ENCODE data around the gene GBA2.

Gene GBA2

DNA sequence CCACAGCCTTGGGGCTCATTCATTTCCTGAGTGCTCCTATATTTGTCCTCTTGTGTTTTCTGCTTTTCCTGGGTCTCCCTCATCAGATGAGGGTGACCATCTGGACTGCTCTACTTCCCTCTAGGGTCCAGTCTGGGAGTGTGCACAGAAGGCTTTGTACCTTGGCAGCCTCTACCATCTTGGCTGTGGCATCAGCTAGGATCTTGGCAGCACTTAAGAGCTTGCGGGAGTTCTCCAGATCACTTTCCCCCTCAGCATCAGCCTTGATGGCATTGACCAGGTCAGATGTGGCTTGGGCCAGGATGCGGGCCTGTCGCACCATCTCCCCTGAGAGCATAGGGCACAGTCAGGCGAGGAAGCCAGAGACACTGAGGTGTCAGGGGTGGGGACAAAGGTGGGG is 32.8 kb downstream of the GBA2 start:
- peak; percentile 95 for DNase-seq (ENCODE audit: low spot score)

DNA sequence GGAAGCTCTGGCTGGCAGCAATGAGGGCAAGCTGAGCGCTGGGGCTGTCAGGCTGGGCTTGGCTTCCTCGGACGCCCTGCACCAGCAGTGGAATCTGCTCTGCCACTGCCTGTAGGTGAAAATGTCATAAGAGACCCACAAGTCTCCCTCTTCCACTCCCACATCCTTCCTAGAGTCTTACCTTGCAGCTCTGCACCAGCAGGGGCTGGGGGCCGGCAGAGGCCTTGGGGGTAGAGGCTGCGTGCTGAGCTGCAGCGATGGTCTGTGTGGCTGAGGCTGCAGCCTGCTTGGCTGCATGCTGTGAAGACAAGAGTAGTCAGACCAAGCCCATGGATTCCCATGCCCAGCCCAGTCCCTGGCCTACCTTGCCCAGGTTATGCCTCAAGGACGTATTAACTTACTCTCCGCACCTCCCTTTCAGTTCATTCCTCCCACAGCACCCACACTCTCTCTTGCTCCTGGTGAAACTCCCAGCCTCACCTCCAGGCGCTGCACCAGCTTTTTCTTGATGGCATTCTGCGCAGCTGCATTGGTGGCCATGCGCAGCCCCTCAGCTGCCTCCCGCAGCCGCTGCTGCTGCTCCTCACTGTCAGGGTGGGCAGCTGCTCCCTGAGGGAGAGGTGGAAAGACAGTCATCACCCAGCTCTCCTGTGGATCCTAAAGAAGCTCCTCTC is 34.3 kb downstream of the GBA2 start:
- DNase-seq (ENCODE audit: low spot score) = no peak

DNA sequence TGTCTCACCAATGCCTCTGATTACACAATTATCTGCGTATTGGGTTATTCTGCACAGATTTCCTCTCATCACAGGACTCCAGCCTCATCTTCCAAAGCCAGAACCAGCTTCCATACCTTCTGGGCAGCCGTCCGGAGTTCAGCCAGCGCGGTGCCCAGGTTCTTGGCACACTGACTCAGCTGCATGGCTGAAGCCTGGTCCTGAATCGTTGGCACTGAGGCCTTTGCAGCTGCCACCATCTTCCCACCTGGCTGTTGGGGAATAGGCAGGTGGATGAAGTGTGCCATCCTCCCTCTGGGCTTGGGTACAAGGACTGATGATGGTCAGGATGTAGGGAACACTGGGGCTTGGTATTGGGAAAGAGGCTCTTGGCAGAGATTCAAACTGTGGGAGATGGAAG is 34.9 kb downstream of the GBA2 start:
- peak; percentile 71 for DNase-seq (ENCODE audit: low spot score)

DNA sequence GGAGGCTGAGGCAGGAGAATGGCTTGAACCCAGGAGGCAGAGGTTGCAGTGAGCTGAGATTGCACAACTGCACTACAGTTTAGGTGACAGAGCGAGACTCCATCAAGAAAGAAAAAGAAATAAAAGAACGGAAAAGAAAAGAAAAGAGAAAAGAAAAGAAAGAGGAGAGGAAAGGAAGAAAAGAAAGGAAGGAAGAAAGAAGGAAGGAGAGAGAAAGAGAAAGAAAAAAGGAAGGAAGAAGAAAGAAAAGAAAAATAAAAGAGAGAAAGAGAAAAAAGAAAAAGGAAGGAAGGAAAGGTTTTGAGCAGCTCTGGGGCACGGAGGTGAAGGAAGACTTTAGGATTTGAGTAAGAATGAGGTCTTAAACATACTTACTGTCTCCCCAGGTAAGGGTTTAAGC is 35.5 kb downstream of the GBA2 start:
- no peak for DNase-seq (ENCODE audit: low spot score)

DNA sequence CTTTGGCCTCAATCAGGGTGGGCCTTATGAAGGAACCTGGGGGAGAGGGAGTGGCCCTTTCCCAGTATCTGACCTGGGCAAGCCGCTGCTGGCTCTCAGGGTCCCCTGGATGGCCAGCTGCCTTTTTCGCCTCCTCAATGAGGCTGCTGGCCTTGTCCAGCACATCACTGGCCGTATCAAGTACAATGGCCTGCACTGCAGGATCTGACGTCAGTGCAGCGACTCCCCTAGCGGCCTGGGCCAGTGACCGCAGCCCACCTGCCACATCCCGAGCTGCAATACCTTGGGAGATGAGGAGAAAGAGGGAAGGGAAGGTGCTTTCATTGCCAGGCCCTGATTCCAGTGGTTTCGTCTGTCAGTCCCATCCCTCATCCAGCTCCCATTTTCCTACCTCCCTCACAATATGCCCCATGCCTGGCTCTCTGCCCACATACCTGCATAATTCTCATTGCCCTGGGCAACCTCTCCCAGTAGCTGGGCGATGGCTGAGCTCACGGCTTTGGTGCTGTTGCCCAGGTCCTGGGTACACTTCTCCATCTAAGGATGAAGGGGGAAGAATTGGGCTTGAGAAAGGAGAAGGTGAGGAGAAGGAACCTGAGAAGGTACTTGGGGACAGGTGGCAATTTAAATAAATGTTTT is 36.1 kb downstream of the GBA2 start:
- DNase-seq (ENCODE audit: low spot score) = no peak

DNA sequence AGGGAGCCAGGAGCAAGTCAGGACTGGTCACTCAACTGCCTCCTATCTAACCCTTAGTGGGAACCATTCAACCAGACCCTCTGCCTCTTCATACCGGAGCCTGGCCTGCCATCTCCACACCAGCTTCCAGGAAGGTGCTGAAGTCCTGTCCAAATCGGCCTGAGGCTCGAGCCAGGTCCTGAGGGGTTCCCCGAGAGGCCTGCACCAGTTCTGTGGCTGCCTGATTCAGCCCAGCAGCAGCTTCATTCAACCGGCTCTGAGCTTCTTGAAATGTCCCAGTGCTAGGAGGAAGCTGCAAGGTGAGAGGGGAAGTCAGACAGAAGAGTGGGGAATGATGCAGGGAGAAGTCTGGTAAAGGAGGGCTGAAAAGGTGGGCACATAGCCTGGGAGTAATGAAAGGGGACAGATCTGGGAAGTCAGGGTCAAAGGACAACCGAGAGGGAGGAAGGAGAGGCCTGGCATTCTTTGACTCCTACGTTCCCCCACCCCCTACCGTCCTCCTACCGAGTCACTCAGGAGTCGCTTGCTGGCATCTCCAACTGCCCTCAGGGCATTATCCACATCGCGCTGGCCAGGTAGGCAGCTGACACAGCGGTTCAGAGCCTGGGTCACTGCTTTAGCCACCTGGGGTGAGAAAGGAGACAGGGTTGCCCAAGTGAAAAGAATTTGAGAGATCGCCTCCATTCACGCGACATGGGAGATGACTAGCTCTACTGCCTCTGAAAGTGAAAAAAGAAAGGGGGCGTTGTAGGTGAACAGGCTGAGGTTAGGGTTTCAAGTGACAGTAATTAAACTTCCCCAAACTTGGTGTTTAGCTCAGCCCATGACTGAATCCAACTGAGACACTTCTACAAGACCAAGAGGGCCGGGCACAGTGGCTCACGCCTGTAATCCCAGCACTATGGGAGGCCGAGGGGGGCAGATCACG is 37.3 kb downstream of the GBA2 start:
- DNase-seq (ENCODE audit: low spot score) = no peak

DNA sequence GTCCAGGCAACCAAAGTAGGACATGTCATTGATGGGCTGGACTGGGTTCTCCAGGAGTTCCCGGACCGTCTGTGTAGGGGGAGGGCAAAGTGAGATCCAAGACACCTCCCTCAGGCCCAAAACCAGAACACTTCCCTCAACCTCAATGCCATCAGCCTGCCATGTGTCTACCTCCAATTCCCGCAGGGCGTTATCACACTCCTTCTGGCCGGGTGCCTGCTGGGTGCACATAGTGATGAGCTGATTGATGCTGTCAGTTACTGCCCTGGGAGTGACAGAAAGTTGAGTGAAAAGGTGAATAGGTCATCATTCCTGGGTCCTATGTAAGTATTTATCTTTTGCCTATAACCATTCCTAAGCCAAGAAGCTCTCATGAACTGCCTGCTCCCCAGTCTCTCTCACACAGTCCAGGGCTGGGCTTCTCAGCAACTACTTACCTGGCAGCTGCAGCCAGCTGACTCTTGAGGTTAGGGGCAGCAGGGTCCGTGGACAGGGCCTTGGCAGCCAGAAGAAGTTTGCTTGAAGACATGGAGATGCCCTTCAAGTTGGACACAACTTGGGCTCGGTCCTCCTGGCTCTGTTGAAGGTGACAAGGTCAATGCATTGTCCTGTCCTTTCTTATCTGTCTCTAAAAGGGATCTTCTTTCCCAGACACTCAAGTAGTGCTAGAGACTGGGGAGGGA is 38.1 kb downstream of the GBA2 start:
- no peak for DNase-seq (ENCODE audit: low spot score)

DNA sequence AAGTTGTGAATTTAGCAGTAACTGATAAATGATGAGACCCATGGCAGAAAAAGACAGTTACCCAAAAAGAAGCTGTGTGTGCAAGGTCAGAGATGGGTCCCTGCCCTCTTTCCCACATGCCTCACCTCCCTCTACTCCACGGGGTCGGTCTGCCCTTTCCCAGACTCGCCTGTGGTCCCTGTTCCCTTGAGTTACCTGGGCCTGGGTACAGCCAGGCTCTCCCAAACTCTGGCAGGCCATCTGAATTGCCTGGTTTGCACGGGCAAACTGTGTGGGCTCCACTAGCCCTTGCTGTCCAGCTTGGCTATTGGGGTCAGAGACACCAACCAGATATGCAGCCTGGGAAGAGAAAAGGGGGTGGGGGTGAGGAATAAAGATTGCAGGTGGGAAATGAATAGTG is 40.9 kb downstream of the GBA2 start:
- DNase-seq (ENCODE audit: low spot score) = no peak

DNA sequence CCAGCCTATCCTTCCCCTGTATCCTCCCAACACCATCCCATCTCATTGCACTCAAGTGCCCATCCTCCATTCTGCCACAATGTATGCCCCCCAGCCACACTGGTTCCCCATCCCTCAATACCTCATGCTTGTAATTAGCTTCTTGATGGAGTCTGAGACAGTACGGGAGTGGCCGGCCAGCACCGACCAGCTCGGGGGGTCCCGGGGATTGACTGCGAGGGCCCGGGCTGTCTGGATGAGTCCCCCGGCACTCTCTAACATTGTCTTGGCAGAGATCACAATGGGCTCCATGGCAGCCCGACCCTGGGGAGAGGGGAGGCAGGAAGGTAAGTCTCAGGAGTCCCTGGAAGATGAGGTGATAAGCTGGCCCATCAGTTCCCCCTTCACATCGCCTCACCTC is 42.1 kb downstream of the GBA2 start:
- no peak for DNase-seq (ENCODE audit: low spot score)

DNA sequence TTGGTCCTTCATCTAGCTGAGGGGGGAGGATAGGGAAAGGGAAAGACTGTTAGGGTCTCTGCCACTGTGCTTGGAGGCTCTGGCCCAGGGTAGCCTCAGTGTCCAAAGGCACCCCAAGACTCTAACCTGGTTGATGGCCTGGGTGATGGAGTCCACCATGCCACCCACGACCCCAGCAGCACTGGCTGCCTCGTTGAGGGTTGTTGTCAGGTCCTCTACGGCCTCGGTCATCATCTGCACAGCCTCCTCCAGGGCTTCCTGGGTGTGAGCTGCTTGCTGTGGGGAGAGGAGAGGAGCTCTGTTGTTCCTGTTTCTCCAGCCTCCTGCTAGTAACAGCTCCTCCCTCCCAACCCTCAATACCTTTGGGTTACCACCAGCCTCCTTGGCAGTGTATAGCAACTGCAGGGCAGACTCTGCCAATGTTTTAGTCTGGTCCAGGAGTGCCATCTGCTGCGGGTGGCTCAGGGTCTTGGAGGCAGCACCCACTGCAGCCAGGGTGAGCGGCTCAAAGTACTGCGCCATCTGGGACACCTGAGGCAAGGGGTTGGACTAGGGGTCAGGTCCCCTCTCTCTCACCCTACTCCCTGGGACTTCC is 43.1 kb downstream of the GBA2 start:
- DNase-seq (ENCODE audit: low spot score) = peak; percentile 92

DNA sequence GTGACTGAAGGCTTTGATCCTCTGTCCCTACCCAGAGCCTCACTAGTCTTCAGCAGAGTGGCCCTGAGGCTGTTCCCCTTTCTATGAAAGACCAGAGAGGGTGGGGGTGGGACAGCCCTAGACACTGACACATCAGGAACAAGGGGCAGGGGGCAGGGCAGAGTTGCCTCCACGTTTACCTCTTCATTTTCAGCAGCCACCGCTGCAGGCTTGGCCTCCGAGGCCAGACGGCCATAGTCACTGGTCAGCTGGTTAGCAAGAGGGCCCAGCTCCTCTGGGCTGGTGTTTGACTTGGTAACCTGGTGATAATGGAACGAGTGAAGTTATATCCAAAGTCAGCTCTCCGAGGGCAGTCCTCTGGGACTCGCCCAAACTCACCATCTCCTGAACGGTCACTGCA is 43.7 kb downstream of the GBA2 start:
- DNase-seq (ENCODE audit: low spot score) = no peak

DNA sequence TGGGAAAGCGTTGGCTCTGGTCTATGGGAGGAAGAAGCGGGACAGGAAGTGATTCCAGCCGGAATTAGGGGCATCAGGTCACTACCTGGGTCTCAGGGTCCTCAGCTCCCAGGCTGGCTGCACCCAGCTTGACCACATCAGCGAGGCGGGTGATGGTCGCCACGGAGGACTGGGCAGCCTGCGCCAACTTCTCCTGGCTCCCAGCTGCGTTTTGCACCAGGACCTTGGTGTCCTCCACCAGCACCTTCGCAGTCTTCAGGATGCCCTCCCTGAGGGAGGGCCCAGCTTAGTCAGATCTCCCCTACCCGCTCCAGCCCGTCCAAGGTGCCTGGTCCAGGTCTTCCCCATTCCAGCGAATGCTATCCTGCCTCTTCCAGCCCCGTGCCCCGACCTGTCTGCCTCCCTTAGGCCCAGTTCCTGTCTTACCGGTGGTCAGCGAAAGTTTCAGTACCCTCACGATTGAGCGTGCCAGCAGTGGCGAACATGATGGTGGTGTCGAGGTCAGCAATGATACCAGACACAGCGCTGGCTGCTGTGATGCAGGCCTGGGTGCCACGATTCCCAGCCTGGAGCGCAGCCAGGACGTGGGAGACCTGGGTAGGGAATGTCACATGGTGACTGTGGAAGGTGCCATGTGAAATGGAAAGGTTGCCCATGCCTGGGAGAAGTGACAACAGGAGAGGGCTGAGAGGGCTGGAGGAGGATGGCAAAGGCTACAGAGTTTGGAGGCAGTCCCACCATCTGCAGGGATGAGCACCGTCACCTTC is 44.9 kb downstream of the GBA2 start:
- no peak for DNase-seq (ENCODE audit: low spot score)

DNA sequence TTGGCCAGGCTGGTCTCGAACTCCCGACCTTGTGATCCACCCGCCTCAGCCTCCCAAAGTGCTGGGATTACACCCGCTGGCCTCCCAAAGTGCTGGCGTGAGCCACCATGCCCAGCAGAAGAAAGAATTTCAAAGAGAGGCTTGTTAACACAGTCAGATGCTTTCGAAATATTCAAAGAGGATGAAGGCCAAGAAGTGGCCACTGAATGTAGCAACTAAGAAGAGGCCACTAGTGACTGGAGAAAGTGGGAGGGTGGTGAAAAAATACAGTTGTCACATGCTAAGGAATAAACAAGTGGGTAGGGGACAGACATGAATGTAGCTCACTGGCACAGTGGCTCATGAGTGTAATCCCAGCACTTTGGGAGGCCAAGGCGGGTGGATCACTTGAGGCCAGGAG is 46.3 kb downstream of the GBA2 start:
- no peak for DNase-seq (ENCODE audit: low spot score)

DNA sequence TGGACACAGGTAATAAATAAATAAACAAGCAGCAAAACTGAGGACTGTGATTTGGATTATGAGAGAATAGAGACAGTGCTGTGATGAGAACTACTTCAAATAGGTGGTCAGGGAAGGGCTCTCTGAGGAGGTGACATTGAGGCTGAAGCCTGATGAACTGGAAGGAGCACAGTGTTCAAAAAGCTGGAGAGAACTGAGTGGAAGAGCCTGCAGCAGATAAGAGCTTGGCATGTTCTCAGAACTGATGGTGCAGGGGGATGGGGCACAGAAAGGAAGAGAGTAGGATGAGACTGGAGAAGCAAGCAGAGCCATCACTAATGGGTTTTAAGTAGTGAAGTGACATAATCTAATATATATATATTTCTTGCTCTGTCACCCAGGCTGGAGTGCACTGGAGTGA is 48.1 kb downstream of the GBA2 start:
- no peak for DNase-seq (ENCODE audit: low spot score)

DNA sequence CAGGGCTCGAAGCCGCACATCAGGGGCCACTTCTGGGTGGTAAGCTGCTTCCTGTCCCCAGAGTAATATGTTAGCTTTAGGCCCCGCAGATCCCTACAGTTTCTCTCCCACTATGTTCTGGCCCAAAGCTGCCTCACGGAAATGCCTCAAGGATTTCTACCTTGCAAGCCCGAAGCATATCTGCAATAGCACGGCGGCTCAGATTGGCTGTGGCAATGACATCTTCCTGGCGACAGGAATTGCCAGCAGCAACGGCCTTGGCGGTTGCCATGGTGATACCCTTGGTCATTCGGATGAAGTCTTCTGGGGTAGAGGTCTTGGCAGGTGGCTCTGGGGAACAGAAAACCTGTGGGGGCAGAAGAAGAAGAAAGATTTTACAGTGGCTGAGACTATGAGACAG is 49.0 kb downstream of the GBA2 start:
- DNase-seq (ENCODE audit: low spot score) = no peak

DNA sequence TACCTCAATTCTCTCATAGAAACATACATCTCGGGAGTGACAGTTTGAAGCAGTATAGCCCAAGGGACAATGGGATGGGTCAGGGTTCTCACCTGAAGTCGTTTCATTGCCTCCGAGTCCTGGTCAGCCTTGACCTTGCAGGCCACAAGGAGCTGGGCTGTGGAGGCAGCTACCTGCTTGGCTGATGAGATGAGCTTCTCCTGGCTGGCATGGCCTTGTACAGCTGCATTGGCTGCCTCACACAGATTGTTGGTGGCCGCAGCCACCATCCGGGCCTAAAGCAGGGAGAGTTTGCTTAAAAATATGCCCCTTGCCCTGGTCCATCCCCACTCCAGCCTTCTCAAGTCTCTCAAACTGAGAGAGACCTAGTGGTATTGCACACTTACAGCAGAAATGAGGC is 50.8 kb downstream of the GBA2 start:
- no peak for DNase-seq (ENCODE audit: low spot score)

DNA sequence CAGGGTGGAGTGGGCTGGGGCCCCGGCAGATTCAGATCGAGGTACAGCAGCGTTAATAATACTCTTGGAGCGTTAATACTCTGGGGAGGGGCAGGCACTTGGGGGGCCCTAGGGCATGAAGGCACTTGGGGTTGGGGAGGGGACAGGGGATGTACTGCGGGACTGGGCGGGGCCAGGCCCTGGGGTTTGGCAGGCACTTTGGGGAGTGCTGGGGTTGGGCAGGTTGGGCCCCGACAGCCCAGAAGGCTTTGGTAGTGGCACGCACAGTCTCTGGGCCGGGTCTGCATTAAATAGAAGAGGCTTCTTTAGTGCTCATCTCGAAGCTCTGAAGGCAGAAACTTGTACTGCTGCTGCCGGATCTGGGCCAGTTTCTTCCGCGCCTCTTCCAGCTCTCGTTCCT is 51.5 kb downstream of the GBA2 start:
- DNase-seq (ENCODE audit: low spot score) = no peak

DNA sequence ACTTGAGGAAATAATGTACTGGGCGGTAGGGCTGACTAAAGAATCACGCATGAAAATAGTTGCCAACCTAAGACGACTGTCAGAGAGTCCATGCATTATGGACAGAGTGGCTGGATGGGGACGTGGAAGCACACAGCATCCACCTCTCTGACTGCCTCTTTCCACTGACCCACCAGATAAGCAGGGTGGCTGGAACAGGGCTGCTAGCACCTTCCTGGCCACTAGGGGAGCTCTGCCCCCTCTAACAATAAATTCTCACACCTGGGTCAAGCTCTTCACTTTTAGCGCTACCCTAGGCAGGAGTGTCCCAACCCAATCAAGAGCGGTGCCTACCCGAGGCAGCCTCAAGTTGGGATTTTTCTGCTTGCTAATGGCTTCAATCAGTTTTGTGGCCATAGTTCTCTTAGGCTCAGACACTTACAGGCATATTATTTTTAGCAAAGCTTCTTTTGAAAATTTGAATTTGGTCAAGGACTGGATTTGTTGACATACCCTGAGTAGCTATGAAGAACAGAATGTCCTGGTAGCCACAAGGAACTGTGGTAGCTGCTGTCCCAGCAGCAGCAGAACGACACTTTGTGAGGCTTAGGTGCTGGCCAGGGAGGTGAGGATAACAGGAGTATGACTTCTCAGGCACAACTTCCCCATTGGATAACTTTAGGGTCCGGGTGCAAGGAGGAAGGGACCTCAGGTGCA is 52.4 kb downstream of the GBA2 start:
- peak; percentile 80 for DNase-seq (ENCODE audit: low spot score)

DNA sequence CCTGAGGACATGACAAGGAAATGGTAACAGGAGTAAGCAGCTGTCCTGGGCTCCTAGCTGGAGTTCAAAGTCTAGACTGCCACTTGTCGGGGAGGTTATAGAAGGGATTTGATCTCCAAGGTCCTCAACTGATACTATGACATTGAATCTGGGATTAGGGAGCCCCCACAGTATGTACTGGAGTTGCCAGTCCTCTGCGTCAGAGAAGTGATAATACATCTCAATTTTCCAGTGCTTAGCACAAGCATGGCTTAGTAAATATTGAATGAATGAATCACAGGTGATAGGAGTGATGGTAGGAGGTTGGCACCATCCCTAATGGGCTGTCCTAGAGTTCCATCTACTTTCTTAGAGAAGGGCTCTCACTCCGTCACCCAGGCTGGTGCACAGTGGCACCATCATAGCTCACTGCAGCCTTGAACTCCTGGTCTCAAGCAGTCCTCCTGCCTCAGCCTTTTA is 53.1 kb downstream of the GBA2 start:
- DNase-seq (ENCODE audit: low spot score) = no peak

DNA sequence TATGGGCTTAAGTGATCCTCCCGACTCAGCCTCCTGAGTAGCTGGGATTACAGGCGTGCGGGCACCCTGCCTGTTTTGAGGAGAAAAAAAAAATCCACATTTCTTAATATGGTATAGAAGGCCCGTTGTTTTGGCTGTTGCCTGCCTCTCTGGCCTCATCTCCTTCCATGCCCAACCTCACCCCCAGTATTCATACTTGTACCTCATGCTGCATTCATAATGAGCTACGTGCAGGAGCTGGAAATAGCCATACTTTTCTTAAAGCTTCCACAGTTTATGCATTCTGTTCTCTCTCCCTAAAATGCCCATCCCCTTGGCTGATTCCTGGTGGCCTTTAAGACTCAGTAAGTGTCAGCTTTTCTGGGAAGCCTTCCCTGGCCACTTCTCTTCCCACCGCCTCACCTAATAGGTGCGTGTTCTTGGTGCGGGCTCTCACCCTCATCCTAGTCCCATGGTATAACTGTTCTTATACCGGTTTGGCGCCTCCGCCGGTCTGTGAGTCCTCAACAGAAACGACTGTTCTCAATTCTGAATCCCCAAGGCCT is 57.2 kb downstream of the GBA2 start:
- DNase-seq (ENCODE audit: low spot score) = no peak
